Trophoblast cell (in vitro differentiated cells and primary cell): Measurements from ENCODE around the gene PSMD6.

Experiments
- DNase-seq, 2 donors: peaks; one replicate each; pipeline ENCODE4 v3.0.0-alpha.2; 2016
- H2AFZ ChIP-seq: 2 replicates; pipeline ENCODE4 v1.6.1; 2013; ENCODE audit warnings: low read length, moderate library complexity, mild to moderate bottlenecking; ENCODE audit not compliant: insufficient read depth, poor library complexity
- H2AK5ac ChIP-seq: 2 replicates; pipeline ENCODE4 v1.6.1; 2013; ENCODE audit warnings: mild to moderate bottlenecking, low read length
- H2BK120ac ChIP-seq: 2 replicates; pipeline ENCODE4 v1.6.1; 2013; ENCODE audit warnings: low read length, mild to moderate bottlenecking, moderate library complexity; ENCODE audit not compliant: insufficient read depth, poor library complexity
- H2BK12ac ChIP-seq: 2 replicates; pipeline ENCODE4 v1.6.1; 2013; ENCODE audit warnings: mild to moderate bottlenecking, low read length, moderate library complexity
- H2BK5ac ChIP-seq: 2 replicates; pipeline ENCODE4 v1.6.1; 2013; ENCODE audit warnings: low read length, low read depth, moderate library complexity, mild to moderate bottlenecking; ENCODE audit not compliant: poor library complexity
- H3K14ac ChIP-seq: 2 replicates; pipeline ENCODE4 v1.6.1; 2013; ENCODE audit warnings: mild to moderate bottlenecking, low read length
- H3K18ac ChIP-seq: 2 replicates; pipeline ENCODE4 v1.6.1; 2013; ENCODE audit warnings: mild to moderate bottlenecking, low read length
- H3K23ac ChIP-seq: 2 replicates; pipeline ENCODE4 v1.6.1; 2013; ENCODE audit warnings: low read length
- H3K27ac ChIP-seq: 2 replicates; pipeline ENCODE4 v1.5.1; 2013; ENCODE audit warnings: low read depth, mild to moderate bottlenecking, inconsistent platforms, low read length, moderate library complexity
- H3K27me3 ChIP-seq: 2 replicates; pipeline ENCODE4 v1.6.1; 2013; ENCODE audit warnings: inconsistent platforms, mild to moderate bottlenecking, low read length, moderate library complexity; ENCODE audit not compliant: insufficient read depth
- H3K36me3 ChIP-seq, 2 experiments: 1 replicate in 1 of 2; 2 replicates in 1 of 2; pipeline ENCODE4 v1.6.1; 2013; ENCODE audit warnings: low read length in 2 of 2, mild to moderate bottlenecking in 2 of 2, moderate library complexity in 1 of 2; ENCODE audit not compliant: insufficient read depth in 2 of 2, control insufficient read depth in 1 of 2
- H3K4ac ChIP-seq: 2 replicates; pipeline ENCODE4 v1.6.1; 2013; ENCODE audit warnings: low read depth, mild to moderate bottlenecking, low read length, moderate library complexity
- H3K4me1 ChIP-seq, 2 experiments: 1 replicate in 1 of 2; 2 replicates in 1 of 2; pipeline ENCODE4 v1.6.1; 2013; ENCODE audit warnings: low read length in 2 of 2, mild to moderate bottlenecking in 2 of 2, moderate library complexity in 1 of 2; ENCODE audit not compliant: insufficient read depth in 2 of 2, control insufficient read depth in 1 of 2
- H3K4me2 ChIP-seq: 2 replicates; pipeline ENCODE4 v1.6.1; 2013; ENCODE audit warnings: inconsistent platforms, mild to moderate bottlenecking, low read length, moderate library complexity
- H3K4me3 ChIP-seq: 2 replicates; pipeline ENCODE4 v1.5.1; 2013; ENCODE audit warnings: mild to moderate bottlenecking, low read depth, low read length, inconsistent platforms
- H3K79me1 ChIP-seq: one replicate; pipeline ENCODE4 v1.6.1; 2013; ENCODE audit warnings: low read length
- H3K79me2 ChIP-seq: 2 replicates; pipeline ENCODE4 v1.6.1; 2013; ENCODE audit warnings: low read length, mild to moderate bottlenecking; ENCODE audit not compliant: control insufficient read depth, insufficient read depth, poor library complexity
- H3K9ac ChIP-seq: 2 replicates; pipeline ENCODE4 v1.6.1; 2013; ENCODE audit warnings: mild to moderate bottlenecking, low read length
- H3K9me3 ChIP-seq: 2 replicates; pipeline ENCODE4 v1.6.1; 2013; ENCODE audit warnings: low read depth, mild to moderate bottlenecking, control low read depth, inconsistent platforms, low read length; ENCODE audit not compliant: insufficient read depth
- H4K12ac ChIP-seq: 2 replicates; pipeline ENCODE4 v1.6.1; 2013; ENCODE audit warnings: low read depth, mild to moderate bottlenecking, low read length, moderate library complexity
- H4K8ac ChIP-seq: 2 replicates; pipeline ENCODE4 v1.6.1; 2013; ENCODE audit warnings: low read depth, mild to moderate bottlenecking, low read length, moderate library complexity
- H4K91ac ChIP-seq: one replicate; pipeline ENCODE4 v1.6.1; 2013; ENCODE audit warnings: low read depth, mild to moderate bottlenecking, low read length, moderate library complexity
- WGBS: extraction: QIAGEN DNeasy Blood & Tissue Kit; methylation state at CpG from one replicate; pipeline ENCODE4 v1.1.7; 2013; ENCODE audit warnings: missing lambda C conversion rate; ENCODE audit not compliant: insufficient read length, insufficient coverage; ENCODE audit errors: extremely low coverage; 5-methylcytosine and 5-hydroxymethylcytosine counted together

PSMD6 gene

GRCh38 chr3:63986831-63987230 lies 36.5 kb downstream of the PSMD6 start:
- no peak overlapping the region for H2BK12ac ChIP-seq
- no peak overlapping the region for H2BK120ac ChIP-seq
- H3K4me3 ChIP-seq = no peak overlapping the region
- peaks cover 1% of the 10 kb centered on the region for H3K79me1 ChIP-seq
- H3K4me1 ChIP-seq = no peaks in the 10 kb centered on the region
- no peaks in the 10 kb centered on the region for H3K79me2 ChIP-seq
- no peak overlapping the region for H4K12ac ChIP-seq
- no peak overlapping the region for H4K91ac ChIP-seq
- no peak overlapping the region for H3K9ac ChIP-seq
- no CpG with 5 or more reads among the region's 2 CpGs for WGBS
- peaks cover 2% of the 10 kb centered on the region for H3K9me3 ChIP-seq
- peaks cover 19 to 39% of the 10 kb centered on the region in 2 experiments for H3K36me3 ChIP-seq
- H3K4me2 ChIP-seq = no peak overlapping the region
- no peak overlapping the region for H4K8ac ChIP-seq
- H2AFZ ChIP-seq = no peak overlapping the region
- no peak overlapping the region for H3K4ac ChIP-seq
- H3K14ac ChIP-seq = no peak overlapping the region
- H2BK5ac ChIP-seq = no peak overlapping the region
- H3K18ac ChIP-seq = no peak overlapping the region
- no peaks in the 10 kb centered on the region for H3K27me3 ChIP-seq
- H3K27ac ChIP-seq = no peak overlapping the region
- H2AK5ac ChIP-seq = no peak overlapping the region
- no peak for DNase-seq
- H3K23ac ChIP-seq = no peak overlapping the region

GRCh38 chr3:63986146-63986545 lies 37.1 kb downstream of the PSMD6 start:
- H2BK5ac ChIP-seq = no peak overlapping the region
- peaks cover 1% of the 10 kb centered on the region for H3K79me1 ChIP-seq
- no peak overlapping the region for H3K4me2 ChIP-seq
- H2AK5ac ChIP-seq = no peak overlapping the region
- WGBS = no CpG with 5 or more reads among the region's 7 CpGs
- H4K8ac ChIP-seq = no peak overlapping the region
- no peak overlapping the region for H3K14ac ChIP-seq
- no peak overlapping the region for H3K4ac ChIP-seq
- H2BK120ac ChIP-seq = no peak overlapping the region
- H3K27ac ChIP-seq = no peak overlapping the region
- no peaks in the 10 kb centered on the region for H3K4me1 ChIP-seq
- H3K23ac ChIP-seq = no peak overlapping the region
- no peaks in the 10 kb centered on the region for H3K27me3 ChIP-seq
- no peak for DNase-seq
- H4K12ac ChIP-seq = no peak overlapping the region
- H3K9ac ChIP-seq = no peak overlapping the region
- H3K4me3 ChIP-seq = no peak overlapping the region
- H4K91ac ChIP-seq = no peak overlapping the region
- H3K36me3 ChIP-seq = peaks cover 20 to 35% of the 10 kb centered on the region in 2 experiments
- no peak overlapping the region for H2BK12ac ChIP-seq
- peaks cover 2% of the 10 kb centered on the region for H3K9me3 ChIP-seq
- H3K79me2 ChIP-seq = no peaks in the 10 kb centered on the region
- no peak overlapping the region for H2AFZ ChIP-seq
- H3K18ac ChIP-seq = no peak overlapping the region

- Histone ChIP-seq H3K27ac (no peak overlapping the region), H3K4me3 (no peak overlapping the region), H3K79me1 (peaks cover 1% of the 10 kb centered on the region), H2BK5ac (no peak overlapping the region), H3K79me2 (no peaks in the 10 kb centered on the region), H2BK12ac (no peak overlapping the region), H3K14ac (no peak overlapping the region), H3K23ac (no peak overlapping the region), H3K4me1 (no peaks in the 10 kb centered on the region), H4K8ac (no peak overlapping the region), H3K4me2 (no peak overlapping the region), H3K27me3 (no peaks in the 10 kb centered on the region), H3K18ac (no peak overlapping the region), H2AK5ac (no peak overlapping the region), H2BK120ac (no peak overlapping the region), H3K36me3 (peaks cover 16 to 35% of the 10 kb centered on the region in 2 experiments), H3K9ac (no peak overlapping the region), H3K9me3 (no peaks in the 10 kb centered on the region), H3K4ac (no peak overlapping the region), H4K91ac (no peak overlapping the region), H4K12ac (no peak overlapping the region), H2AFZ (no peak overlapping the region)
- DNase-seq = no peak
- WGBS = no CpG with 5 or more reads among the region's 3 CpGs
Observed at GRCh38 chr3:63984391-63984790, 38.9 kb downstream of the PSMD6 start.

- Histone ChIP-seq H3K4me2 (no peak overlapping the region), H2AK5ac (no peak overlapping the region), H2AFZ (no peak overlapping the region), H4K91ac (no peak overlapping the region), H2BK120ac (no peak overlapping the region), H3K79me2 (no peaks in the 10 kb centered on the region), H3K23ac (no peak overlapping the region), H3K79me1 (peaks cover 1% of the 10 kb centered on the region), H4K12ac (no peak overlapping the region), H3K18ac (no peak overlapping the region), H3K4ac (no peak overlapping the region), H3K4me1 (no peaks in the 10 kb centered on the region), H2BK5ac (no peak overlapping the region), H3K36me3 (peaks cover 12 to 24% of the 10 kb centered on the region in 2 experiments), H3K14ac (no peak overlapping the region), H4K8ac (no peak overlapping the region), H3K27ac (no peak overlapping the region), H3K4me3 (no peak overlapping the region), H3K27me3 (no peaks in the 10 kb centered on the region), H3K9me3 (no peaks in the 10 kb centered on the region), H2BK12ac (no peak overlapping the region), H3K9ac (no peak overlapping the region)
- no peak for DNase-seq
- no CpG with 5 or more reads among the region's 4 CpGs for WGBS
Observed at GRCh38 chr3:63981980-63982379, 41.3 kb downstream of the PSMD6 start.
